ENCODE data around the gene BFSP2. TPM values are rescaled to one million over a fixed set of nuclear protein-coding genes. Genes with fewer than 3 reads are reported as not detected.

Gene BFSP2
- total and polyA plus RNA-seq, 4 donors, result 0.14 to 0.35 TPM; not detected in 2

DNA sequence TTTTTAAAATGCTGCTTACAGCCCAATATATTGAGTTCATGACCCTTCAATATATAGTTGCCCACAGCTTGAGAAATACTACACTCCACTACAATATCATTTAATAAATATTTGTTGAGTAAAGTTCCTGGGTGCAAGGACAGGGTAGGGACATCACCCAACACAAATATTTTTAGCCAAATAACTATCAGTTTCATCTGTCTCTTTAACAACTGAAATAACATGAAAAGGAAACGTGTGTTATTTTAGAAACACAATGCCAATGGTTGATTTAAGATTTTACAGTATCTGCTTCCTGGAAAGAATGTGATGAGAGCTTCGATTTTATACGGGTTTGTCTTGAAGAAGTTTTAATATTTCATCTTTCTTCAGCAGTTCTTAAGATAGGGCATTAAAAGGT is 106.0 kb downstream of the BFSP2 start:
- Histone ChIP-seq H3K4me3 (no peak overlapping the region), H3K4me1 (ENCODE audit: control insufficient read depth in 5 of 5, insufficient read depth in 5 of 5, low read length in 5 of 5) (peaks cover 0 to 9% (median 3%) of the 10 kb centered on the region in 5 donors), H3K27me3 (ENCODE audit: control insufficient read depth in 3 of 3, insufficient read depth in 3 of 3, low read length in 2 of 3) (no peaks in the 10 kb centered on the region), H3K36me3 (ENCODE audit: control insufficient read depth in 4 of 4, insufficient read depth in 4 of 4, low read length in 4 of 4) (no peaks in the 10 kb centered on the region), H3K9me3 (ENCODE audit: control insufficient read depth in 4 of 4, insufficient read depth in 3 of 4, low read length in 3 of 4) (peaks cover 0 to 2% (median 0%) of the 10 kb centered on the region in 4 donors), H3K9ac (ENCODE audit: insufficient read depth in 1 of 2, low read length in 2 of 2) (no peak overlapping the region), H3K27ac (ENCODE audit: low read depth in 1 of 2, low read length in 1 of 2) (no peak overlapping the region)
- TF ChIP-seq, protein P1, sequence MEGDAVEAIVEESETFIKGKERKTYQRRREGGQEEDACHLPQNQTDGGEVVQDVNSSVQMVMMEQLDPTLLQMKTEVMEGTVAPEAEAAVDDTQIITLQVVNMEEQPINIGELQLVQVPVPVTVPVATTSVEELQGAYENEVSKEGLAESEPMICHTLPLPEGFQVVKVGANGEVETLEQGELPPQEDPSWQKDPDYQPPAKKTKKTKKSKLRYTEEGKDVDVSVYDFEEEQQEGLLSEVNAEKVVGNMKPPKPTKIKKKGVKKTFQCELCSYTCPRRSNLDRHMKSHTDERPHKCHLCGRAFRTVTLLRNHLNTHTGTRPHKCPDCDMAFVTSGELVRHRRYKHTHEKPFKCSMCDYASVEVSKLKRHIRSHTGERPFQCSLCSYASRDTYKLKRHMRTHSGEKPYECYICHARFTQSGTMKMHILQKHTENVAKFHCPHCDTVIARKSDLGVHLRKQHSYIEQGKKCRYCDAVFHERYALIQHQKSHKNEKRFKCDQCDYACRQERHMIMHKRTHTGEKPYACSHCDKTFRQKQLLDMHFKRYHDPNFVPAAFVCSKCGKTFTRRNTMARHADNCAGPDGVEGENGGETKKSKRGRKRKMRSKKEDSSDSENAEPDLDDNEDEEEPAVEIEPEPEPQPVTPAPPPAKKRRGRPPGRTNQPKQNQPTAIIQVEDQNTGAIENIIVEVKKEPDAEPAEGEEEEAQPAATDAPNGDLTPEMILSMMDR (IDR thresholded peaks at IDR 0.05; ENCODE audit: control extremely low read depth, extremely low read depth), result no peak
- 7% methylated on average over 3 of the region's 3 CpGs for WGBS, 2 donors
- DNase-seq, result no peak
- no peak for ATAC-seq (ENCODE audit: insufficient read depth, low FRiP score)

DNA sequence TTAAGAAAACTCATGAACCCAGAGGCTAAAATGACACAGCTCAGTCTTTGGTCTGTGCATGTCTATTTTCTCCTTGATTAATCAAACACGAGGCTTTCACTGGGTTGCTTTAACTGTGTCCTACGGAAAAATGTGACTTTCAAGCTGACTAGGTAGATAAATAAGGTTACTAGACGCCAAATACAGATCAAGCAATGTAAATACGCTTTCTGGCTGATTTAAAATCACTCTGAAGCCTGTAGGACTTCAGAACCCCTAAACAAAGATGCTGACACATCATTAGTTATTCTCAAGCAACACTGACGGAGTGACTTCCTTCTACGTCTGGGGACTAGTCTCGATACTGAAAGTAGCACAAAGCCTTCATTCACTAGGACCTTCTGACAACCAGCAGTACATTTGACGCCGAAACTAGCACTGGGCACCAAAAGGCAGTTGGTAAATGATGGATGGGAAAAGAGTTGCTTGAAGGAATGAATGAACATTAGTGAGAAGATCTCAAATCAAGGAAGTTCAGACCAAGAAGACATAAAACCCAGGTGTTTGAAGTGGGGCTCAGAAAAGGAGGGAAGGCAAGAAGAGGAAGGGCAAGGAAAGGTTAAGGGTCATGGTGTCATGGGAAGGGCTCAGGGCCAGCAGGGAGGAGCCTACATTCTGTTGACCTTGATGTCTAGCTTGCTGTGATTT is 106.5 kb downstream of the BFSP2 start:
- ATAC-seq (ENCODE audit: insufficient read depth, low FRiP score) (peak; percentile 47), DNase-seq (peak in 1 of 3 donors; percentile 38)
- peaks cover 0 to 2% (median 0%) of the 10 kb centered on the region in 4 donors for H3K9me3 ChIP-seq (ENCODE audit: control insufficient read depth in 4 of 4, insufficient read depth in 3 of 4, low read length in 3 of 4)
- H3K27ac ChIP-seq (ENCODE audit: low read depth in 1 of 2, low read length in 1 of 2), result no peak overlapping the region
- 18 to 22% methylated on average over 9 of the region's 9 CpGs for WGBS, 2 donors
- no peaks in the 10 kb centered on the region for H3K36me3 ChIP-seq (ENCODE audit: control insufficient read depth in 4 of 4, insufficient read depth in 4 of 4, low read length in 4 of 4)
- TF ChIP-seq, protein P1 (IDR thresholded peaks at IDR 0.05; ENCODE audit: control extremely low read depth, extremely low read depth), result no peak
- H3K4me1 ChIP-seq (ENCODE audit: control insufficient read depth in 5 of 5, insufficient read depth in 5 of 5, low read length in 5 of 5), result peaks cover 0 to 9% (median 3%) of the 10 kb centered on the region in 5 donors
- H3K4me3 ChIP-seq, result no peak overlapping the region
- no peaks in the 10 kb centered on the region for H3K27me3 ChIP-seq (ENCODE audit: control insufficient read depth in 3 of 3, insufficient read depth in 3 of 3, low read length in 2 of 3)
- H3K9ac ChIP-seq (ENCODE audit: insufficient read depth in 1 of 2, low read length in 2 of 2), result no peak overlapping the region

DNA sequence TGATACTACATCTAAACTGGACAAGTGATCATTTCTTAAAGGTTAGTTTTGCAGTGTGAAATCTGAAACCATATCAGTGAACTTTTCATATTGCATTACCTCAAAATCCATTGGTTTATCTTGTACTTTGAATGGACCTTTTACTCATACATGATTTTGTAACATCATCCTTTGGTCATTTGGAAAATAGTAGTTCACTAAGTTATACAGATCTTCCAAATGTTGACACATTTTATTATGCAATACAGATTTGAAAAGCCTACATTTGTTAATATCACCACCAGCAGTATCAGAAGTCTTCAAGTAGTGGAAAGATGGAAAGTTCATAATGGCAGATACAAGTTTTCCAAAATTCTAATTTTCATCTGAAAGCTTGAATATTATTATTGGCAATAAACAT is 109.6 kb downstream of the BFSP2 start:
- no peak for ATAC-seq (ENCODE audit: insufficient read depth, low FRiP score)

More for the DNA sequence above, 109.6 kb downstream of the BFSP2 start:
- Histone ChIP-seq H3K9ac (ENCODE audit: insufficient read depth in 1 of 2, low read length in 2 of 2) (no peak overlapping the region), H3K4me3 (no peak overlapping the region), H3K36me3 (ENCODE audit: control insufficient read depth in 4 of 4, insufficient read depth in 4 of 4, low read length in 4 of 4) (no peaks in the 10 kb centered on the region), H3K27me3 (ENCODE audit: control insufficient read depth in 3 of 3, insufficient read depth in 3 of 3, low read length in 2 of 3) (no peaks in the 10 kb centered on the region), H3K27ac (ENCODE audit: low read depth in 1 of 2, low read length in 1 of 2) (no peak overlapping the region), H3K9me3 (ENCODE audit: control insufficient read depth in 4 of 4, insufficient read depth in 3 of 4, low read length in 3 of 4) (peaks cover 0 to 2% (median 0%) of the 10 kb centered on the region in 4 donors), H3K4me1 (ENCODE audit: control insufficient read depth in 5 of 5, insufficient read depth in 5 of 5, low read length in 5 of 5) (peaks cover 0 to 9% (median 4%) of the 10 kb centered on the region in 5 donors)
- TF ChIP-seq, protein P1 (IDR thresholded peaks at IDR 0.05; ENCODE audit: control extremely low read depth, extremely low read depth), result no peak
- no peak for DNase-seq

Data from lung (tissue), 12 donors.